SK-N-SH (cell line): ENCODE data around the gene COX7A1. TPM values are rescaled to one million over a fixed set of nuclear protein-coding genes. Genes with fewer than 3 reads are reported as not detected.

Source experiments
- CTCF ChIA-PET: fragments of 300-600, 350-600 bp; formaldehyde crosslinking; extraction: SDS; loops from one replicate; lab custom pipeline; 2021; lab: Yijun Ruan, JAX
- POLR2A ChIA-PET: fragments of 350-600 bp; sonication (Branson Sonifier 250); formaldehyde crosslinking; extraction: SDS; loops from one replicate; lab custom pipeline; 2020; ENCODE audit warnings: antibody characterized with exemption, inconsistent platforms; lab: Yijun Ruan, JAX
- DNase-seq: peaks from one replicate; pipeline ENCODE4 v3.0.0; 2012
- H2AFZ ChIP-seq: fragments of 200-600 bp; sonication (generic); 2 replicates; pipeline ENCODE4 v1.8.1; 2016; ENCODE audit warnings: antibody characterized with exemption, mild to moderate bottlenecking, low read depth
- H3F3A ChIP-seq: fragments of 200-600 bp; sonication (generic); replicated peaks from 2 replicates; pipeline ENCODE3; 2016; ENCODE audit warnings: antibody characterized with exemption, mild to moderate bottlenecking; ENCODE audit not compliant: insufficient read depth
- H3K27ac ChIP-seq, 2 experiments: fragments of 200-500 bp in 1 of 2; fragments of 200-600 bp in 1 of 2; sonication (Bioruptor generic) in 1 of 2; sonication (generic), shearing (Covaris generic) in 1 of 2; 2 replicates each; pipeline versions ENCODE4 v1.5.1 to v1.6.1; 2014 to 2016; ENCODE audit warnings: low read depth in 2 of 2, inconsistent platforms in 1 of 2, low read length in 1 of 2, mild to moderate bottlenecking in 1 of 2, mixed read lengths in 1 of 2
- H3K27me3 ChIP-seq: fragments of 200-600 bp; sonication (generic), shearing (Covaris generic); 2 replicates; pipeline ENCODE4 v1.6.1; 2016; ENCODE audit warnings: mixed run types; ENCODE audit not compliant: insufficient read depth
- H3K36me3 ChIP-seq, 2 experiments: fragments of 200-500 bp in 1 of 2; fragments of 200-600 bp in 1 of 2; sonication (Bioruptor generic) in 1 of 2; sonication (generic) in 1 of 2; replicated peaks in 1 of 2; 2 replicates each; pipeline versions ENCODE3 to v1.5.1; 2014 to 2016; ENCODE audit warnings: low read length in 1 of 2, mild to moderate bottlenecking in 1 of 2; ENCODE audit not compliant: insufficient read depth in 2 of 2, control insufficient read depth in 1 of 2
- H3K4me1 ChIP-seq, 2 experiments: fragments of 200-500 bp in 1 of 2; fragments of 200-600 bp in 1 of 2; sonication (Bioruptor generic) in 1 of 2; sonication (generic), shearing (Covaris generic) in 1 of 2; 2 replicates each; pipeline versions ENCODE4 v1.5.1 to v1.6.1; 2014 to 2016; ENCODE audit warnings: low read depth in 1 of 2, low read length in 1 of 2, mixed run types in 1 of 2; ENCODE audit not compliant: insufficient read depth in 2 of 2, control insufficient read depth in 1 of 2
- H3K4me2 ChIP-seq: fragments of 200-600 bp; sonication (generic), shearing (Covaris generic); 2 replicates; pipeline ENCODE4 v1.6.1; 2017; ENCODE audit warnings: mixed run types
- H3K4me3 ChIP-seq, 2 experiments: fragments of 200-500 bp in 1 of 2; fragments of 200-600 bp in 1 of 2; sonication (Bioruptor generic) in 1 of 2; sonication (generic), shearing (Covaris generic) in 1 of 2; 2 replicates each; pipeline versions ENCODE4 v1.5.1 to v1.8.1; 2014 to 2016; ENCODE audit warnings: low read depth in 2 of 2, inconsistent platforms in 1 of 2, low read length in 1 of 2, mild to moderate bottlenecking in 1 of 2, mixed read lengths in 1 of 2, moderate library complexity in 1 of 2
- H3K79me2 ChIP-seq: fragments of 200-600 bp; sonication (generic); 2 replicates; pipeline ENCODE4 v1.8.1; 2017; ENCODE audit warnings: mild to moderate bottlenecking; ENCODE audit not compliant: insufficient read depth
- H3K9ac ChIP-seq: fragments of 200-600 bp; sonication (generic); 2 replicates; pipeline ENCODE4 v1.6.1; 2017; ENCODE audit warnings: mixed run types
- H3K9me2 ChIP-seq: fragments of 200-600 bp; sonication (generic); 2 replicates; pipeline ENCODE4 v1.6.1; 2017; ENCODE audit warnings: mixed run types
- H3K9me3 ChIP-seq: fragments of 200-600 bp; sonication (generic); 2 replicates; pipeline ENCODE4 v1.6.1; 2017; ENCODE audit warnings: mixed run types, mild to moderate bottlenecking, moderate library complexity
- H4K20me1 ChIP-seq: fragments of 200-600 bp; sonication (generic); 2 replicates; pipeline ENCODE4 v1.6.1; 2017; ENCODE audit warnings: mild to moderate bottlenecking, mixed run types; ENCODE audit not compliant: insufficient read depth
- FOXM1 ChIP-seq: IDR thresholded peaks from 2 replicates; pipeline ENCODE4 v1.4.0; 2012; ENCODE audit warnings: low read depth, mild to moderate bottlenecking
- GABPA ChIP-seq: IDR thresholded peaks from 2 replicates; pipeline ENCODE4 v1.4.0; 2012; ENCODE audit warnings: low read depth, mild to moderate bottlenecking
- JUND ChIP-seq: IDR thresholded peaks from 2 replicates; pipeline ENCODE4 v1.4.0; 2012
- MEF2A ChIP-seq: IDR thresholded peaks from 2 replicates; pipeline ENCODE4 v1.4.0; 2012; ENCODE audit warnings: low read depth, borderline replicate concordance
- MXI1 ChIP-seq: IDR thresholded peaks from 2 replicates; pipeline ENCODE4 v1.6.1; 2012; ENCODE audit warnings: mild to moderate bottlenecking, low read depth, low read length, improper control_type of control experiment
- RCOR1 ChIP-seq: fragments of 150-350 bp; IDR thresholded peaks from 2 replicates; pipeline ENCODE4 v1.6.1; 2017; ENCODE audit warnings: antibody characterized with exemption, low read length
- RXRA ChIP-seq: IDR thresholded peaks from 2 replicates; pipeline ENCODE4 v1.4.0; 2012; ENCODE audit warnings: low read depth, mild to moderate bottlenecking, borderline replicate concordance
- SMC3 ChIP-seq: IDR thresholded peaks from 2 replicates; pipeline ENCODE4 v1.6.1; 2012; ENCODE audit warnings: low read depth, low read length, improper control_type of control experiment
- TAF1 ChIP-seq: IDR thresholded peaks from 2 replicates; pipeline ENCODE4 v1.6.1; 2012; ENCODE audit warnings: low read depth, mild to moderate bottlenecking, low read length, moderate library complexity, borderline replicate concordance
- YY1 ChIP-seq: IDR thresholded peaks from 2 replicates; pipeline ENCODE4 v1.4.0; 2012; ENCODE audit warnings: low read depth, mild to moderate bottlenecking
- WGBS: methylation state at CpG from one replicate; pipeline ENCODE4 v1.1.6; 2017; ENCODE audit warnings: low lambda C conversion rate; 5-methylcytosine and 5-hydroxymethylcytosine counted together
- polyA plus RNA-seq, 3 experiments: library from polyadenylated mRNA; depleted of rRNA; stranded (reverse); fragments of >200 nt; gene quantifications; 2 replicates each; pipeline ENCODE4 v1.2.3, GENCODE V29; 2012
- TF ChIP-seq, protein P1 (sequence below): IDR thresholded peaks from 2 replicates; pipeline ENCODE4; 2012
- TF ChIP-seq, protein P2 (sequence below): fragments of 150-350 bp; IDR thresholded peaks from 2 replicates; pipeline ENCODE4 v1.6.1; 2016; ENCODE audit warnings: mild to moderate bottlenecking, low read depth, low read length
- TF ChIP-seq, protein P3 (sequence below): fragments of 200-600 bp; sonication (generic); IDR thresholded peaks from 2 replicates; pipeline ENCODE4 v1.6.1; 2017; ENCODE audit warnings: antibody characterized with exemption, mild to moderate bottlenecking, moderate library complexity
- TF ChIP-seq, protein P4 (sequence below): fragments of 150-350 bp; IDR thresholded peaks from 2 replicates; pipeline ENCODE4 v1.6.1; 2017; ENCODE audit warnings: antibody characterized with exemption, low read length, low read depth, borderline replicate concordance
- TF ChIP-seq, protein P5 (sequence below): IDR thresholded peaks from 2 replicates; pipeline ENCODE4 v1.6.1; 2012; ENCODE audit warnings: mild to moderate bottlenecking, low read depth, low read length, moderate library complexity
- TF ChIP-seq, protein P6 (sequence below): IDR thresholded peaks from 2 replicates; pipeline ENCODE4 v1.4.0; 2012; ENCODE audit warnings: low read depth, borderline replicate concordance

Gene COX7A1
- polyA plus RNA-seq, 1 of the 3 experiments (the other 2 are of a cell fraction) = not detected

DNA sequence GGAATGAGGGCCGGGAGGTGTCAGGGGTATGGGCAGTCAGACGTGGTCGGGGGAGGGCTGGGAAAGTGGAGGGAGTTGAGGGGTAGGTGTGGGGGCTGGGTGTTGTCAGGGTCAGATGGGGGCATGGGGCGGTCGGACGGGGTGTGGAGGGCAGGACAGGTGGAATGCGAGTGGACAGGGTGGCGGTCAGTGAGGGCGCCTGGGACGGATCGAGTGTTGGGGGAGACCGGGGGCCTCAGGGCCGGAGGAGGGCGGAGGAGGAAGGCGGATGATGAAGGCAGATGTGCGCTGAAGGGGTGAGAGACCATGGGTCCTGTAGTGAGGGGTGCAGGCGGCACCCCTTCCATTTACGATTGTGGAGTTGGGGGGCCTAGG, 31.3 kb downstream of the COX7A1 start:
- TF ChIP-seq MEF2A (no peak), JUND (no peak), YY1 (no peak), FOXM1 (no peak), GABPA (no peak), RCOR1 (no peak), SMC3 (no peak), MXI1 (no peak), RXRA (no peak), TAF1 (no peak)
- TF ChIP-seq, protein P1, sequence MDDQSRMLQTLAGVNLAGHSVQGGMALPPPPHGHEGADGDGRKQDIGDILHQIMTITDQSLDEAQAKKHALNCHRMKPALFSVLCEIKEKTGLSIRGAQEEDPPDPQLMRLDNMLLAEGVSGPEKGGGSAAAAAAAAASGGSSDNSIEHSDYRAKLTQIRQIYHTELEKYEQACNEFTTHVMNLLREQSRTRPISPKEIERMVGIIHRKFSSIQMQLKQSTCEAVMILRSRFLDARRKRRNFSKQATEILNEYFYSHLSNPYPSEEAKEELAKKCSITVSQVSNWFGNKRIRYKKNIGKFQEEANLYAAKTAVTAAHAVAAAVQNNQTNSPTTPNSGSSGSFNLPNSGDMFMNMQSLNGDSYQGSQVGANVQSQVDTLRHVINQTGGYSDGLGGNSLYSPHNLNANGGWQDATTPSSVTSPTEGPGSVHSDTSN = no peak
- TF ChIP-seq, protein P2, sequence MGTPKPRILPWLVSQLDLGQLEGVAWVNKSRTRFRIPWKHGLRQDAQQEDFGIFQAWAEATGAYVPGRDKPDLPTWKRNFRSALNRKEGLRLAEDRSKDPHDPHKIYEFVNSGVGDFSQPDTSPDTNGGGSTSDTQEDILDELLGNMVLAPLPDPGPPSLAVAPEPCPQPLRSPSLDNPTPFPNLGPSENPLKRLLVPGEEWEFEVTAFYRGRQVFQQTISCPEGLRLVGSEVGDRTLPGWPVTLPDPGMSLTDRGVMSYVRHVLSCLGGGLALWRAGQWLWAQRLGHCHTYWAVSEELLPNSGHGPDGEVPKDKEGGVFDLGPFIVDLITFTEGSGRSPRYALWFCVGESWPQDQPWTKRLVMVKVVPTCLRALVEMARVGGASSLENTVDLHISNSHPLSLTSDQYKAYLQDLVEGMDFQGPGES = no peak
- TF ChIP-seq, protein P3, sequence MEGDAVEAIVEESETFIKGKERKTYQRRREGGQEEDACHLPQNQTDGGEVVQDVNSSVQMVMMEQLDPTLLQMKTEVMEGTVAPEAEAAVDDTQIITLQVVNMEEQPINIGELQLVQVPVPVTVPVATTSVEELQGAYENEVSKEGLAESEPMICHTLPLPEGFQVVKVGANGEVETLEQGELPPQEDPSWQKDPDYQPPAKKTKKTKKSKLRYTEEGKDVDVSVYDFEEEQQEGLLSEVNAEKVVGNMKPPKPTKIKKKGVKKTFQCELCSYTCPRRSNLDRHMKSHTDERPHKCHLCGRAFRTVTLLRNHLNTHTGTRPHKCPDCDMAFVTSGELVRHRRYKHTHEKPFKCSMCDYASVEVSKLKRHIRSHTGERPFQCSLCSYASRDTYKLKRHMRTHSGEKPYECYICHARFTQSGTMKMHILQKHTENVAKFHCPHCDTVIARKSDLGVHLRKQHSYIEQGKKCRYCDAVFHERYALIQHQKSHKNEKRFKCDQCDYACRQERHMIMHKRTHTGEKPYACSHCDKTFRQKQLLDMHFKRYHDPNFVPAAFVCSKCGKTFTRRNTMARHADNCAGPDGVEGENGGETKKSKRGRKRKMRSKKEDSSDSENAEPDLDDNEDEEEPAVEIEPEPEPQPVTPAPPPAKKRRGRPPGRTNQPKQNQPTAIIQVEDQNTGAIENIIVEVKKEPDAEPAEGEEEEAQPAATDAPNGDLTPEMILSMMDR = no peak
- TF ChIP-seq, protein P4, sequence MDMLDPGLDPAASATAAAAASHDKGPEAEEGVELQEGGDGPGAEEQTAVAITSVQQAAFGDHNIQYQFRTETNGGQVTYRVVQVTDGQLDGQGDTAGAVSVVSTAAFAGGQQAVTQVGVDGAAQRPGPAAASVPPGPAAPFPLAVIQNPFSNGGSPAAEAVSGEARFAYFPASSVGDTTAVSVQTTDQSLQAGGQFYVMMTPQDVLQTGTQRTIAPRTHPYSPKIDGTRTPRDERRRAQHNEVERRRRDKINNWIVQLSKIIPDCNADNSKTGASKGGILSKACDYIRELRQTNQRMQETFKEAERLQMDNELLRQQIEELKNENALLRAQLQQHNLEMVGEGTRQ = no peak
- TF ChIP-seq, protein P5, sequence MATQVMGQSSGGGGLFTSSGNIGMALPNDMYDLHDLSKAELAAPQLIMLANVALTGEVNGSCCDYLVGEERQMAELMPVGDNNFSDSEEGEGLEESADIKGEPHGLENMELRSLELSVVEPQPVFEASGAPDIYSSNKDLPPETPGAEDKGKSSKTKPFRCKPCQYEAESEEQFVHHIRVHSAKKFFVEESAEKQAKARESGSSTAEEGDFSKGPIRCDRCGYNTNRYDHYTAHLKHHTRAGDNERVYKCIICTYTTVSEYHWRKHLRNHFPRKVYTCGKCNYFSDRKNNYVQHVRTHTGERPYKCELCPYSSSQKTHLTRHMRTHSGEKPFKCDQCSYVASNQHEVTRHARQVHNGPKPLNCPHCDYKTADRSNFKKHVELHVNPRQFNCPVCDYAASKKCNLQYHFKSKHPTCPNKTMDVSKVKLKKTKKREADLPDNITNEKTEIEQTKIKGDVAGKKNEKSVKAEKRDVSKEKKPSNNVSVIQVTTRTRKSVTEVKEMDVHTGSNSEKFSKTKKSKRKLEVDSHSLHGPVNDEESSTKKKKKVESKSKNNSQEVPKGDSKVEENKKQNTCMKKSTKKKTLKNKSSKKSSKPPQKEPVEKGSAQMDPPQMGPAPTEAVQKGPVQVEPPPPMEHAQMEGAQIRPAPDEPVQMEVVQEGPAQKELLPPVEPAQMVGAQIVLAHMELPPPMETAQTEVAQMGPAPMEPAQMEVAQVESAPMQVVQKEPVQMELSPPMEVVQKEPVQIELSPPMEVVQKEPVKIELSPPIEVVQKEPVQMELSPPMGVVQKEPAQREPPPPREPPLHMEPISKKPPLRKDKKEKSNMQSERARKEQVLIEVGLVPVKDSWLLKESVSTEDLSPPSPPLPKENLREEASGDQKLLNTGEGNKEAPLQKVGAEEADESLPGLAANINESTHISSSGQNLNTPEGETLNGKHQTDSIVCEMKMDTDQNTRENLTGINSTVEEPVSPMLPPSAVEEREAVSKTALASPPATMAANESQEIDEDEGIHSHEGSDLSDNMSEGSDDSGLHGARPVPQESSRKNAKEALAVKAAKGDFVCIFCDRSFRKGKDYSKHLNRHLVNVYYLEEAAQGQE = no peak
- TF ChIP-seq, protein P6, sequence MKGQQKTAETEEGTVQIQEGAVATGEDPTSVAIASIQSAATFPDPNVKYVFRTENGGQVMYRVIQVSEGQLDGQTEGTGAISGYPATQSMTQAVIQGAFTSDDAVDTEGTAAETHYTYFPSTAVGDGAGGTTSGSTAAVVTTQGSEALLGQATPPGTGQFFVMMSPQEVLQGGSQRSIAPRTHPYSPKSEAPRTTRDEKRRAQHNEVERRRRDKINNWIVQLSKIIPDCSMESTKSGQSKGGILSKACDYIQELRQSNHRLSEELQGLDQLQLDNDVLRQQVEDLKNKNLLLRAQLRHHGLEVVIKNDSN = no peak
- Histone ChIP-seq H3K9me3 (no peaks in the 10 kb centered on the region), H4K20me1 (no peaks in the 10 kb centered on the region), H3K4me2 (no peak overlapping the region), H3K9ac (no peak overlapping the region), H3K36me3 (peaks cover 19 to 34% of the 10 kb centered on the region in 2 experiments), H3K9me2 (no peaks in the 10 kb centered on the region), H2AFZ (no peak overlapping the region), H3K4me1 (peaks cover 6 to 9% of the 10 kb centered on the region in 2 experiments; a peak in 1 of 4 replicates), H3F3A (peaks cover 6% of the 10 kb centered on the region), H3K27ac (no peak overlapping the region), H3K27me3 (no peaks in the 10 kb centered on the region), H3K4me3 (no peak overlapping the region), H3K79me2 (peaks cover 31% of the 10 kb centered on the region; the same call in 1 of the 2 replicates)
- ChIA-PET CTCF (no interaction called here), POLR2A (no interaction called here)
- peak; percentile 21 for DNase-seq
- WGBS = 96% methylated on average over 18 of the region's 18 CpGs
